GM18867 (cell line): ENCODE results near the gene NPHS1.
"Not testable (repeated sequence)": the region's sequence is repeated elsewhere in the genome, so short reads cannot be mapped to it uniquely, and the experiment has no call there.

Source experiments
- ATAC-seq: cut with Tn5 transposase; IDR thresholded peaks from one replicate; pipeline ENCODE4 v1.9.1; 2021; ENCODE audit warnings: mild to moderate bottlenecking, moderate library complexity; ENCODE audit not compliant: unreplicated experiment

NPHS1 gene, protein sequence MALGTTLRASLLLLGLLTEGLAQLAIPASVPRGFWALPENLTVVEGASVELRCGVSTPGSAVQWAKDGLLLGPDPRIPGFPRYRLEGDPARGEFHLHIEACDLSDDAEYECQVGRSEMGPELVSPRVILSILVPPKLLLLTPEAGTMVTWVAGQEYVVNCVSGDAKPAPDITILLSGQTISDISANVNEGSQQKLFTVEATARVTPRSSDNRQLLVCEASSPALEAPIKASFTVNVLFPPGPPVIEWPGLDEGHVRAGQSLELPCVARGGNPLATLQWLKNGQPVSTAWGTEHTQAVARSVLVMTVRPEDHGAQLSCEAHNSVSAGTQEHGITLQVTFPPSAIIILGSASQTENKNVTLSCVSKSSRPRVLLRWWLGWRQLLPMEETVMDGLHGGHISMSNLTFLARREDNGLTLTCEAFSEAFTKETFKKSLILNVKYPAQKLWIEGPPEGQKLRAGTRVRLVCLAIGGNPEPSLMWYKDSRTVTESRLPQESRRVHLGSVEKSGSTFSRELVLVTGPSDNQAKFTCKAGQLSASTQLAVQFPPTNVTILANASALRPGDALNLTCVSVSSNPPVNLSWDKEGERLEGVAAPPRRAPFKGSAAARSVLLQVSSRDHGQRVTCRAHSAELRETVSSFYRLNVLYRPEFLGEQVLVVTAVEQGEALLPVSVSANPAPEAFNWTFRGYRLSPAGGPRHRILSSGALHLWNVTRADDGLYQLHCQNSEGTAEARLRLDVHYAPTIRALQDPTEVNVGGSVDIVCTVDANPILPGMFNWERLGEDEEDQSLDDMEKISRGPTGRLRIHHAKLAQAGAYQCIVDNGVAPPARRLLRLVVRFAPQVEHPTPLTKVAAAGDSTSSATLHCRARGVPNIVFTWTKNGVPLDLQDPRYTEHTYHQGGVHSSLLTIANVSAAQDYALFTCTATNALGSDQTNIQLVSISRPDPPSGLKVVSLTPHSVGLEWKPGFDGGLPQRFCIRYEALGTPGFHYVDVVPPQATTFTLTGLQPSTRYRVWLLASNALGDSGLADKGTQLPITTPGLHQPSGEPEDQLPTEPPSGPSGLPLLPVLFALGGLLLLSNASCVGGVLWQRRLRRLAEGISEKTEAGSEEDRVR (N-terminal part only)

GRCh38 chr19:35852029-35852780 is at the start of gene NPHS1:
TSS of gene NPHS1 (minus strand) at chr19:35852504. CDS start at chr19:35851837, 667 bp downstream.
- no peak for ATAC-seq

DNA sequence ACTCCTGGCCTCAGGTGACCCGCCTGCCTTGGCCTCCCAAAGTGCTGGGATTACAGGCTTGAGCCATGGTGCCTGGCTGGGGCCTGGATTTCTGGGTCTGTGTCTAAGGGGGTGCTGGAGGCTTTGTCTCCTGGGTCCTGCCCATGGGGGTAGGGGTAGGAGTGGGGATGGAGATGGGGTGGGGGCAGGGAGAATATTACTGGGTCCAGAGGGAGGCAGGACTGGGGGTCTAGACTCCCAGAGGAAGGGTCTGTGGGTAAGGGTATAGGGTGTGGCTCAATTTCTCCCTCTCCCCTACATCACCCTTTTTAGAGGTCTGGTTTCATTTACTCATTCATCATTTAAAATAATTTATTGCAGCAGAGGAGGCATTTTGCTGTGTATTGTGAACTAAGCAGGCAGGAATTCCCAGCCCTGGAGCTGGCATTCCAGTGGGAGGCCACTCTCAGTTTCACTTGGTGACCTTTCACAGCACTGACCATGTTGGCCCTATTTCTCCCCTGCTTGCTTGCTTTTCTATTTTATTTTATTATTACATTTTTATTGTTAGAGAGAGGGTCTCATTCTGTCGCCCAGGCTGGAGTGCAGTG is 48.8 kb upstream of the NPHS1 start:
- ATAC-seq, result no peak

DNA sequence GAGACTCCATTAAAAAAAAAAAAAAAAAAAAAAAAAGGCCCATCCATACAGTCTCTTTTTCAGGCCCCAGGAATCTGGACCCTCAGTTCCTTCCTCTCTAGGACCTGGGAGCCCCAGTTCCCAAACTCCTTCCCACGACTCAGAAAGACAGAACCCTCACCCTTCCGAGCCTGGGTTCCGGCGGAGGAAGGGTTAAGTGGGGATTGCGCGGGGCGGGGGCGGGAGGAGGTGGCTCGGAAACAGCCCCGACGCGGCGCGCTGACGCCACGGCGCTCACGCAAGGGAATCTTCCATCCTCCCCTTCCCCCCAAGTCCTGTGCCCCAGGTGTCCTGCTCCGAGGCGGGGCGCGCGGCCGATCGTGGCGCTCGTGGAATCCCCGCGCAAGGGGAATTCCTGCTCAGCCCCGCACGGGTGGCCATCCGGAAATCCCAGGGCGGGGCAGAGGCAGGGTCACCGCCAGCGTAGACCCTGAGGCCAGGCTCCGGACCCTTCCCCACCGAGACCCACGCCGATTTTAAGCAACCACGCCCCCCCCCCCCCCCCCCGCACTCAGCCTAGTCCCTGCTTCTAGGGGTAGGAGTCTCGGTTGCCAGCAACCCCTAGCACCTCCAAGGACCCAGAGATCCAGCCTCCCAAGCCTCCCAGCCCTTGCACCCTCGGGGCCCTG is 47.4 kb upstream of the NPHS1 start:
- ATAC-seq, result peak; percentile 37

GRCh38 chr19:35898499-35898809 is 46.1 kb upstream of the NPHS1 start:
- no peak for ATAC-seq

DNA sequence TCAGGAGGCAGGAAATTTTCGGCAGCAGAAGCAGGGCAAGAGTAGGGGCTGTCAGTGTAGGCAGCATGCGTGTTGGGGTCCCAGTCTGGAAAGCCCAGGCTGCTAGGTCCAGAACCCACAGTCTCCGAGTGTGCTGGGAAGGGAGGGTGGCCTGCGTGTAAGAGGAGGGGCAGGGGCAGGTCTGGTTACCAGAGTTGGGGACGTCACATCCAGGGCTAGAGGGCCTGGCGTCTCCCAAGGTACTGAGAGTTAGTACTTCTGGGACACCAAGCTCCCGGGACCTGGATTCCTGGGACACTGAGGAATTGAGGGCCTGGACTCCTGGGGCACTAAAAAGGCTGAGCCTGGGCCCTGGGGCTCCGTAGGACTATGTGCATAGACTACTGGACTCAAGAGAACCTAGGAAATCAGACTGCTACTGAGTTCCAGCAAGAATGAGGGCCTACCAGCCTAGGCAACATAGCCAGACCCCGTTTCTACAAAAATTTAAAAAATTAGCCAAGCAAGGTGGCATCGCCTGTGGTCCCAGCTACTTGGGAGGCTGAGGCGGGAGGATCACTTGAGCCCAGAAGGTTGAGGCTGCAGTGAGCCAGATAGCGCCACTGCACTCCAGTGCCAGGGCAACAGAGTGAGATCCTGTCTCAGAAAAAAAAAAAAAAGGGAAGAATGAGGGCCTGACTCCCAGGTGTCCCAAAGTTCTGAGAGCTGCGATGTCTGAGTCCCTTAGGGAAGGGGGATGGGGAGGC is 45.6 kb upstream of the NPHS1 start:
- ATAC-seq, result no peak

DNA sequence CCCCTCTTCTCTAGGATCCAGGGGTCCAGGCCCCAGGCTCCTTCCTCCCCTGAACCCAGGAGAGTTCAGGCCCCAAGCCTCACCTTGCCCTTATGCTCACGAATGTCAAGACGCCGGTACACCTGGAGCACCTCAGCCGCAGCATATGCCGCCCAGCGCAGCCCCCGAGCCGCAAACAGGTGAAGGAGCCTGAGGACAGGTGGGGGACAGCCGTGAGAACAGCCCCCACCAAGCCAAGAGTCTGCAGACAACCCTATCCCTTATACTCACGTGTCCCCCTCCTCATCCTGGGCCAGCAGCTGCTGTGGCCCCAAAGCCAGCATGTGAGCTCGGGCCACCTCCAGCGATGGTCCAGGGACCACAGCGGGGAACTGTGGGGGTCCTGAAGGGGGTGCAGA is 44.3 kb upstream of the NPHS1 start:
- ATAC-seq, result no peak

GRCh38 chr19:35895911-35896642 is 43.8 kb upstream of the NPHS1 start:
- ATAC-seq, result no peak

DNA sequence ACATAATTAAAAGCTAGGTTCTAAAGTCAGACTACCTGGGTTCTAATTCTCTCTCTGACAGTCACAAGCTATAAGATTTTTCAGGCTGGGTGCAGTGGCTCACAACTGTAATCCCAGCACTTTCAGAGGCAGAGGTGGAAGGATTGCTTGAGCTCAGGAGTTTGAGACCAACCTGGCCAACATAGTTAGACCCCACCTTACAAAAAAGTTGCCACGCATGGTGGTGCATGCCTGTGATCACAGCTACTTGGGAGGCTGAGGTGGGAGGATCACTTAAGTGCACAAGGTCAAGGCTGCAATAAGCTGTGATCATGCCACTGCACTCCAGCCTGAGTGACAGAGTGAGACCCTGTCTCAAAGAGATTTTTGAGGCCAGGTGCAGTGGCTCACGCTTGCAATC is 42.0 kb upstream of the NPHS1 start:
- ATAC-seq, result no peak

- ATAC-seq, result not testable (repeated sequence)
Observed at GRCh38 chr19:35891819-35892218, 39.5 kb upstream of the NPHS1 start.

DNA sequence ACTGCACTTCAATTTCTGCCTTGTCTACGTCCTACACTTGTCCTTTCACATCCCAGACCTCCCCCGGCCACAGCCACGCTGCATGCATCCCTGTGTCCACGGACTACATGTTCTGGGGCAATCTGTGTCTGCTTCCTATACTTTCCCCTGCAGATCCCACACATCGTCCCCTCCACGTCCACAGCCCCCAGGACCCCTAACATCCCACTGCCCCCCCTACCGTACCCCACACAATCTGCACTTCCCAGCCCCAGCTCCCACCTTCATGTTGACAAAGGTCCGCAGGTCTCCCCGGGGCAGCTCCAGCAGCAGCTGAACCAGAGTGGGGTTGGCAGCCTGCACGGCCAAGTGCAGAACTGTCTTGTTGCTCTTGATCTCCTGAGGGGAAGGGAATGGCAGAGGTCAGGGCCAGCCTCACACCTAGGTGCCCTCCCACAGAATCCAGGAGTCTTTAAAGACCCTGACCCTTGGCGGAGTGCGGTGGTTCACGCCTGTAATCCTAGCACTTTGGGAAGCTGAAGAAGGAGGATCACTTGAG is 37.9 kb upstream of the NPHS1 start:
- ATAC-seq, result no peak

- no peak for ATAC-seq
Observed at GRCh38 chr19:35889370-35890112, 37.2 kb upstream of the NPHS1 start.

GRCh38 chr19:35888398-35888797 is 36.1 kb upstream of the NPHS1 start:
- ATAC-seq, result no peak

GRCh38 chr19:35887197-35887596 is 34.9 kb upstream of the NPHS1 start:
- ATAC-seq, result no peak

GRCh38 chr19:35885904-35886303 is 33.6 kb upstream of the NPHS1 start:
- no peak for ATAC-seq

- no peak for ATAC-seq
Observed at GRCh38 chr19:35885225-35885738, 33.0 kb upstream of the NPHS1 start.

DNA sequence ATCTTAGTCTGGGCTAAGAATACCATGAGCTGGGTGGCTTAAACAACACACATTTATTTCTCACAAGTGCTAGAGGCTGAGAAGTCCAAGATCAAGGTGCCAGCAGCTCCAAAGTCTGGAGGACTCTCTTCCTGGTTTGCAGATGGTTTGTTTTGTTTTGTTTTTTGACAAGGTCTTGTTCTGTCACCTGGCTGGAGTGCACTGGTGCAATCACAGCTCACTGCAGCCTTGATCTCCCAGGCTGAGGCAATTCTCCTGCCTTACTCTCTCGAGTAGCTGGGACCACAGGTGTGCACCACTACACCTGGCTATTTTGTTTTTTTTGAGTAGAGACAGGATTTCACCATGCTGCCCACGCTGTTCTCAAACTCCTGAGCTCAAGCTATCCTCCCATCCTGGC is 31.6 kb upstream of the NPHS1 start:
- ATAC-seq, result no peak

- ATAC-seq, result peak; percentile 44
Observed at GRCh38 chr19:35882114-35882832, 30.0 kb upstream of the NPHS1 start.
